NCI-H1048 (cell line): ENCODE data around the gene FUT1.
"Not testable (repeated sequence)": the region's sequence is repeated elsewhere in the genome, so short reads cannot be mapped to it uniquely, and the experiment has no call there.

Experiments
- DNase-seq: peaks from one replicate; lab custom pipeline; 2025; lab: John Stamatoyannopoulos, UW

Gene FUT1

DNA sequence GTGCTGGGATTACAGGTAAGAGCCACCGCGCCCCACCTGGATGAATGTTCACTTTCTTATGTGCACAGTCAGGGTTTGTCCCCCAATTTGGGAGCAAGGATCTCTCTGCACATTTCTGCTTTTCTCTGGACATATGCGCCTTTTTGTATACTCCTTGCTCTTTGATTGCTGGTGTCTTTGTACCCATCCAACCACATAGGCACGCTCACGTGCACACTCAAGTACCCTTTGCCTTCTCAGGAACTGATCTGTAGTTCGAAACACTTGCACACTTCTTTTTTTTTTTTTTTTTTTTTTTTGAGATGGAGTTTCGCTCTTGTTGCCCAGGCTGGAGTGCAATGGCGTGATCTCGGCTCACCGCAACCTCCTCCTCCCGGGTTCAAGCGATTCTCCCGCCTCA is 34.3 kb downstream of the FUT1 start:
- DNase-seq, result not testable (repeated sequence)

DNA sequence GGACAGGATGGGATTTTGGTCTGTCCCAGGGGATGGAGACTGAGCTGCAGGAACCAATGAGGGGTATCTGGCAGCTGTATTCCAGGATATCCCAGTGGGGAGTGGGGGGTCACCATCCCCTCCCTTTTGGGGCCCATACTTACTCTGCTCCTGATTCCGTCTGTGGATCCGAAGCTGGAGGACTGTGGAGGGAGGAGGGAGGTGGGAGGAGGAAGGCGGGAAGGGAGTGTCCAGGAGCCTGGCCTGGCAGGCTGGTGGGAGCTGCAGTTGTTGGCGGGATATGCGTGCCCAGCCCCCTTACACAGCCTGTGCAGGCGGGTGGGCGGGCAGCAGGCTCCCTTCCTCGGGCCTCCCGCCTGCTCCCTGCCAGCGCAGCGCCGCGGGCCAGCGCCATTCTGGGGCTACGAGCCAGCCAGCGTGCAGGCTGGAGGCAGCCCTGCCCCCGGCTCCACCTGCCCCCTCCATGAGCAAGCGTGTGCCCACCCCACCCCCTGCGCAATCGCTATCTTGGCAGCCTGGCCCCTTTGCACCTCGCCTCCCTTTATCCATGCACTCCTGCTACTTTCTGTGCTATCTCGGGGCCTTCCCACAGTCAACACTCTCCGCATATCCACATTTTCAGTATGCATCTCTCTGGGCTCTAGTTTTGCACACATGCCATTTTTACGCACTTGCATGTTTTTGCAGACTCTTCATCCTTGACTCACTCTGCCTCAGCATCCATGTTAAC is 35.7 kb downstream of the FUT1 start:
- no peak for DNase-seq

DNA sequence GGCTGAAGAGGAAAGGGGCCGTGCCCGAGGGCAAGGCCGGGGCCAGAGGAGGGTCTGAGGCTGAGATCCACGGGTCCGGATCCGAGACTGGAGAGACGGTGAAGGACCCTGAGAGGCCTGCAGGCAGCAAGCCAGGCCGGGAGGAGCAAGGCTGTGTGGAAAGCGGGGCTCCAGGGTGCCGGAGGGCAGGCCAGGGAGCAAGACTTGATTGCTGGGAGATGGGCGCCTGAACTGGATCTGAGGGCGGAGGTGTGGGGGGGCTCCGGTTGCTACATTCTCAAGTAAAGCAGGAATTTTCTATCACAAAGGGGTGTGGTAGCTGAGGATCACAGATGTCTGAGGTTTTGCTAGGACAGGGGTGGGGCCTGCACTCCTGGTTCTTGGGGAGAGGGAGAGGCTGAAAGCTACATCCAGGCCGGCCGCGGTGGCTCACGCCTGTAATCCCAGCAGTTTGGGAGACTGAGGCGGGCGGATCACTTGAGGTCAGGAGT is 36.7 kb downstream of the FUT1 start:
- no peak for DNase-seq

DNA sequence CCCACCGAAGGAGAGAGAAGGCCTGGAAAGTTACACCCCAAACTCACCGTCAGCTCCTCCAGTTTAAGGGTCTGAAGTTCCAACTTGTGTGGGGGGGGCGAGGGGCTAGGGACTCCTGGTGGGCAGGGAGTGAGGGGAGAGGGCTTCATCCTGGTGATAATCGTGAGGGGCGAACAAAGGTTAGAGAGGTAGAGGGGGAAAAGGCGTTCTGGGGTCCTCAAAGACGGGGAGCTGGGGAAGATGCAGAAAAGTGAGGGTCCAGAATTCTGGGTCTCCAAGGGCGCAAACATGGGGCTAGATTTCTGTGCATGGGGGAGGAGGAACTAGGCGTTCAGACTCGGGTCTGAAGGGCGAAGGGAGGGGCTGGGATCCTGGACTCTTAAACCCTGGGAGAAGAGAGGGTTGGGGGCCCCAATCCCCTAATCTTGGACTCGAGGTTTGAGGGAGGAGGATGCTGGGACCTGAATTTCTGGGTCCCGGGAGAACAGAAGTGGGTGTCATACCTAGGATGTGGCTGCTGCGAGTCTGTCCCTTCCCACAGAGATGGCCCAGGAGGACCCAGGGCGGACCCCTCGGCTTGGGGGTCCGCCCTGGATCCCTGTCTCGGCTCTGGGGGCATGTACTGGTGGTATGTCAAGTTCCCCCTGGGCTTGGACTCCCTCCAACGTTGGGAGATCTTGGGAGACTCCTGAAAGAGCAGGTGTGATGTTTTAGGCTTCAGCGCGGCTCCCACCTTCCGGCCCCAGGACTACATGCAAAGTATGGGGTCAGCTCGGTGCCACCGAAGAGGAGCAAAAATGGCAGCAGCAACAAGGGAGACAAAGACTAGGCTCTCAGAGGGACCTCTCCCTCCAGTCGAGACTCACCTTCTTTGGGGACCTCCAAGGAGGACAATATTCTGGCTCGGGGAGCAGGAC is 37.4 kb downstream of the FUT1 start:
- no peak for DNase-seq

DNA sequence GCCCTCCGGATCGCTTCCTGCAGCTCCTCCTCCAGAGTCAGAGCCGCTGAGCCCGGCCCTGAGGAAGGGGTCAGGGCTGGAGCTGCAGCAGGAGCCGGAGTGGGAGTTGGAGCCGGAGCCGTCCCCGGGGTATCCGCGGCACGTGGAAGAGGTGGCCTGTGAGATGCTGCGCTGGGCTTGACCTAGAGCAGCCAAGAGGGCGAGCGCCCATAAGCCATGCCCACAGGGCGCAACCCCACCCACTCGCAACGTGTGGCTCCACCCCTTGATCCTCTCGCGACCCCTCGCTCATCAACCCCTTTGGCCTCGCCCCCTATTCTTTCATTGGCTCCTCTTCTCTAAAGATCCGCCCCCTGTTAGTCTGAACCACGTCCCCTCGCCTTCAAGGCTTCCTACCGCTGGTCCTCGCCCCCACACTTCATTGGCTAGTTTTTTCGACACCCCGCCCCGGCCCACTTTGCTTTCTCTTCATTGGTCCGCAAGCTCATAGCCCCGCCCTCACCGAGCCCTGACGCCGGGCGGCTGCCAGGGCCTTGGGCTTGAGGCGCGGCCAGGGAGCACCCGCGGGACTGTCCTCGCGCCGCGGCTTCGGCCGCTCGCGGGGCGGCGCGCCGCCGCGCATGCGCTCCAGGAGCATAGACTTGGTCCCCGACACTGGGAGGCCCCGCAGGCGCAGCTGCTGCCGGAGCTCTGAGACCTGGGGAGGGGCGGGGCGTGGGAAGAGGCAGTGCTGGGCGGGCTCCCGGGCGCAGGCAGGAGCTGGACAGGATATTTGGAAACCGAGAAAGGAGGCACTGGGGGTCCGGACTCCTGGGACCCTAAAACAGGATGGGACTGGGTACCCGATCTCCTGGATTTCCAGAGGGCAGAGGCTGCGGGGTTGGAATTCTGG is 38.3 kb downstream of the FUT1 start:
- peak; percentile 99 for DNase-seq

DNA sequence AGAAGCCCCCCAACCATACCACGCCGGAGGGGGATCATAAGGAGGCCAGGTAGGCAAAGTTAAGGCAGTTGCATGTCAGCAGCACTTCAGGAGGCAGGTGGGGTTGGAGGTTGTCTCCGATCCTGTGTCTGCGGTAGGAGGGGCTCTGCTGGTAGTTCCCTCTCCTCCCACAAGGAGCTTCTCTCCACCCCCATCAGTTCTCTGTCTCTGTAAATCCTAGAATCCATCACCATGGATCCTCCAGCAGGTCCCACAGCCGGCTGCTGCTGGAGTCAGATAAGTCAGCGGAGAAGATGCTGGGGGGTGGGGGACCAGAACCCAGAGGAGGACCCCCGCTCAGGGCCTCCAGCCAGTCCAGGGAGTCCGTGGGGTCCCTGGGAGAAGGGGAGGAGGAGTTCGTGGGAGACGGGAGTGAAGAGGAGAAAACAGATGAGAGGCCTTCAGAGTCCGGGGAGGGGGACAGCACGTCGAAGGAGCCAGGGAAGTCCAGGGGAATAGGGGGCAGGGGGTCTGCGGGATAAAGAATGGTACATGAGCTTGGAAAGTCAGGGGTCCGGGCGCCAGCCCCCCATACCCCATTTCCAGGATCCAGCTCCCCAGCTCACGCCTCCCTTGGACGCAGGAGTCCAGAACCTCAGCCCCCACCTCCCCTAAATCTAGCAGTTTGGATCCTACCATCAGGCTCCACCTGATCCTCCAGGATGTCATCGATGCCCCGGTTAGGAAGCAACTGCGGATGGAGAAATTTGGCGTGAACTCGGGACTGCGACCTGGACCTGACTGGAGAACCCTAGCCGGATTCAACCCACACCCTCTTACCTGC is 39.2 kb downstream of the FUT1 start:
- no peak for DNase-seq

DNA sequence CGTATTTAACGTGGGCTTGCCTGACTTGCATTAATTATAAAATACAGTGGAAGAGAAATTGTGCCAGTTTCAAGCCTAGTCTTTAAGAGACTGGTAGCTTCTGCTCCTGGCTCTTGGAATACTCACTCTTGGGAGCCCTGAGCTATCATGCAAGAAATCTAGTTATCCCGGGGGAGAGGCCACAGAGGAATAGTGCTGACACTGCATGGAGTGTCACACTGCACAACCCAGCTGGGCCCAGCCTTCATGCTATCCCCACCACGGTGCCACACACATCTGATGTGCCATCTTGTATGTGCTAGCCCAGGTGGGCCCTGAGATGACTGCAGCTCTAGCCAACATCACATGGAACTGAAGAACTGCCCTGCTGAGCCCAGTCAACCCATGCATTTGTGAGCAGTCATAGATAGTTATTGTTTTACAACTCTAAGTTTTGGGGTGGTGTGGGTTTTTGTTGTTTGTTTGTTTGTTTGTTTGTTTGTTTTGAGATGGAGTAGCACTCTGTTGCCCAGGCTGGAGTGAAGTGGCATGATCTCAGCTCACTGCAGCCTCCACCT is 41.3 kb downstream of the FUT1 start:
- DNase-seq, result no peak

DNA sequence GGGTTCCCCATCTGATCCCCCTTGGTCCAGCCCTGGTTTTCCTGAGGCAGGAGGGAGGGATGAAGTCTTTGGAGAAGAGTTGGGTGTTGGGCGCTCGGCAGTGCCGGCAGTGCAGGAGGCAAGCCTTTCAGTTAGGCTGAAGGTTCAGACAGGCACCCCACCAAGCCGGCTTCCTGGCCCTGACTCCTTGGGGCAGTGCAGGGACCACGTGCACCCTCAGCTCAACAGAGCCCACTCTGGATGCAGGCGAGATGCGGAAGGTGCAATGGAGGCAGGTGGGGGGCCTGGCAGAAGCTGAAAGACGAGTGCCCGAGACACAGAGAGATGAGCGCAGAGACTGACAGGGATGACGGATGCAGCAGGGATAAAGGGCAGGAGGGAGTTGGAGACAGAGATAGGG is 44.0 kb downstream of the FUT1 start:
- no peak for DNase-seq

DNA sequence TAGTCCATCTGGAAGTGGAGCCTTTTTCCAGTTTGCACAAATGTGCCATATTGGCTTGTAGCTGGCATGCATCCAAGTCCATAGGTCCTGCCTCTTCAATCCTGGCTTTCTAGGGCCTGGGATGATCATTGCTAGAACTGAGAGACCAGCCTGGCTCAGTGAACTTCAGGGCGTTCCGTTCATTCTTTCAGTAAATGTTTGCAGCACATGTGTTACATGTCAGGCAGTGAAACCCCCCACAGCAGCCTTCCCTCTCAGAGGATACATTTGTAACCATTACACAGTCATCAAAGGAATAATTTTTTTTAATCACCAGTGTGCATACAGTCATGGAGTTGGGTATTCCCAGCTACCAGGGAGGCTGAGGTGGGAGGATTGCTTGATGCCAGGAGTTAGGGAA is 47.0 kb downstream of the FUT1 start:
- no peak for DNase-seq

DNA sequence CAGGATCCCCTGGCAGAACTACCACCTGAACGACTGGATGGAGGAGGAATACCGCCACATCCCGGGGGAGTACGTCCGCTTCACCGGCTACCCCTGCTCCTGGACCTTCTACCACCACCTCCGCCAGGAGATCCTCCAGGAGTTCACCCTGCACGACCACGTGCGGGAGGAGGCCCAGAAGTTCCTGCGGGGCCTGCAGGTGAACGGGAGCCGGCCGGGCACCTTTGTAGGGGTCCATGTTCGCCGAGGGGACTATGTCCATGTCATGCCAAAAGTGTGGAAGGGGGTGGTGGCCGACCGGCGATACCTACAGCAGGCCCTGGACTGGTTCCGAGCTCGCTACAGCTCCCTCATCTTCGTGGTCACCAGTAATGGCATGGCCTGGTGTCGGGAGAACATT is 49.1 kb downstream of the FUT1 start:
- no peak for DNase-seq

DNA sequence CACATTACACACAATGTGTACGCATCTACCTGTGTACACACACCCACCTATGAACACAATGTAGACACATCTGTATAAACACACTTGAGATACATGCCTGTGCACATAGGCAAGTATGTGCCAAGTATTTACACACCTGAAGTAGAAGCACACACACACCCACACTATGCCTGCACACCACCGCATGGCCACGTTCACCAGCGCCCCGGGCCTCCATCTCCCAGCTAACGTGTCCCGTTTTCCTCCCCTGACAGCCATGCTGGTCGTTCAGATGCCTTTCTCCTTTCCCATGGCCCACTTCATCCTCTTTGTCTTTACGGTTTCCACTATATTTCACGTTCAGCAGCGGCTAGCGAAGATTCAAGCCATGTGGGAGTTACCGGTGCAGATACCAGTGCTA is 49.7 kb downstream of the FUT1 start:
- no peak for DNase-seq

DNA sequence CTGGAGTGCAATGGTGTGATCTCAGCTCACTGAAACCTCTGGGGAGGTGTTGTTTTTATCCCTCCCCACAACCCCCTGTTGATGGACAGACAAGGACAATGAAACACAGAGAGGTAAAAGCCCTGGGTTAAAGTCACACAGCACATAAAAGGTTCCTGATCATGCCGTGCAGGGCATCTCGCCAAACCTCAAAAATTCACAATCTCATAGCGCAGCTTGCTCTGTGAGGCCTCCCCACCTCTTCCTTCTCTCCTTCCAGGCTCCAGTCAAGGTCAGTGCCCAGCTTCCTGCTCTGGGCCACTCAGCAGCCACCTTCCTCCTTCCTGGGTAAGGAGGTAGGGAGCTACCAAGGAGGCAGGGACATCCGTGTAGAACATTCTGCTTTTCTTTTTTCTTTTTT is 54.4 kb downstream of the FUT1 start:
- DNase-seq, result no peak
